Neural progenitor cell (in vitro differentiated cells): ENCODE results near the gene LGR4. TPM values are rescaled to one million over a fixed set of nuclear protein-coding genes. Genes with fewer than 3 reads are reported as not detected.
"Not testable (repeated sequence)": the region's sequence is repeated elsewhere in the genome, so short reads cannot be mapped to it uniquely, and the experiment has no call there.

Experiments used
- DNase-seq: peaks from one replicate; pipeline ENCODE4 v3.0.0-alpha.2; 2016; ENCODE audit warnings: low spot score
- H2AFZ ChIP-seq: fragments of 200-600 bp; sonication (generic); replicated peaks from 2 replicates; pipeline ENCODE4 v1.6.1; 2016; ENCODE audit warnings: antibody characterized with exemption
- H3F3A ChIP-seq: fragments of 200-600 bp; sonication (generic); 2 replicates; pipeline ENCODE4 v1.6.1; 2016; ENCODE audit warnings: antibody characterized with exemption, low read depth
- H3K27ac ChIP-seq: fragments of 200-600 bp; sonication (generic); 2 replicates; pipeline ENCODE4 v1.5.1; 2016; ENCODE audit warnings: mild to moderate bottlenecking
- H3K27me3 ChIP-seq: fragments of 200-600 bp; sonication (generic); 2 replicates; pipeline ENCODE4 v1.6.1; 2016; ENCODE audit warnings: mild to moderate bottlenecking, moderate library complexity
- H3K36me3 ChIP-seq: fragments of 200-600 bp; sonication (generic); 2 replicates; pipeline ENCODE4 v1.5.1; 2016
- H3K4me1 ChIP-seq: fragments of 200-600 bp; sonication (generic); 2 replicates; pipeline ENCODE4 v1.6.1; 2016; ENCODE audit warnings: mixed run types
- H3K4me2 ChIP-seq: fragments of 200-600 bp; sonication (generic); 2 replicates; pipeline ENCODE4 v1.6.1; 2016
- H3K4me3 ChIP-seq: fragments of 200-600 bp; sonication (generic); 2 replicates; pipeline ENCODE4 v1.5.1; 2016
- H3K79me2 ChIP-seq: fragments of 200-600 bp; sonication (generic); 2 replicates; pipeline ENCODE4 v1.6.1; 2016; ENCODE audit warnings: low read depth
- H3K9ac ChIP-seq: fragments of 200-600 bp; sonication (generic); 2 replicates; pipeline ENCODE4 v1.6.1; 2016
- H3K9me3 ChIP-seq: fragments of 200-600 bp; sonication (generic); 2 replicates; pipeline ENCODE4 v1.5.1; 2016; ENCODE audit warnings: low read depth
- H4K20me1 ChIP-seq: fragments of 200-600 bp; sonication (generic); 2 replicates; pipeline ENCODE4 v1.6.1; 2016; ENCODE audit warnings: low read depth
- H3K27ac Mint-ChIP-seq: 3 replicates; pipeline ENCODE4 v1.8.0; 2021; ENCODE audit warnings: mixed read lengths
- H3K27me3 Mint-ChIP-seq: 2 replicates; pipeline ENCODE4 v1.8.0; 2022; ENCODE audit warnings: low read depth, mild to moderate bottlenecking, inconsistent platforms, moderate library complexity, mixed read lengths; ENCODE audit not compliant: insufficient read depth
- H3K36me3 Mint-ChIP-seq: 3 replicates; pipeline ENCODE4 v1.8.0; 2021; ENCODE audit warnings: mixed read lengths
- H3K4me1 Mint-ChIP-seq: 3 replicates; pipeline ENCODE4 v1.8.0; 2021; ENCODE audit warnings: mixed read lengths
- H3K4me3 Mint-ChIP-seq: 3 replicates; pipeline ENCODE4 v1.8.0; 2021; ENCODE audit warnings: mild to moderate bottlenecking, moderate library complexity, mixed read lengths
- H3K9me3 Mint-ChIP-seq: 3 replicates; pipeline ENCODE4 v1.8.0; 2020; ENCODE audit warnings: mixed read lengths
- EZH2 ChIP-seq: fragments of 200-600 bp; sonication (generic); IDR thresholded peaks from 2 replicates; pipeline ENCODE4 v1.6.1; 2017; ENCODE audit warnings: antibody characterized with exemption, mild to moderate bottlenecking, moderate library complexity
- EZH2phosphoT487 ChIP-seq: fragments of 200-600 bp; sonication (generic); IDR thresholded peaks from 2 replicates; pipeline ENCODE4 v1.6.1; 2017; ENCODE audit warnings: antibody characterized with exemption
- total RNA-seq: library from RNA; depleted of rRNA; stranded (reverse); fragments of >200 nt; gene quantifications from 2 replicates; pipeline ENCODE4 v1.2.3, GENCODE V29; 2015; ENCODE audit warnings: low replicate concordance
- TF ChIP-seq, protein P1 (sequence below): fragments of 200-600 bp; sonication (generic); IDR thresholded peaks from 2 replicates; pipeline ENCODE4 v1.5.1; 2017; ENCODE audit warnings: antibody characterized with exemption, mild to moderate bottlenecking

Gene LGR4
- total RNA-seq, 1 donor from 2014 or later = 274 TPM

DNA sequence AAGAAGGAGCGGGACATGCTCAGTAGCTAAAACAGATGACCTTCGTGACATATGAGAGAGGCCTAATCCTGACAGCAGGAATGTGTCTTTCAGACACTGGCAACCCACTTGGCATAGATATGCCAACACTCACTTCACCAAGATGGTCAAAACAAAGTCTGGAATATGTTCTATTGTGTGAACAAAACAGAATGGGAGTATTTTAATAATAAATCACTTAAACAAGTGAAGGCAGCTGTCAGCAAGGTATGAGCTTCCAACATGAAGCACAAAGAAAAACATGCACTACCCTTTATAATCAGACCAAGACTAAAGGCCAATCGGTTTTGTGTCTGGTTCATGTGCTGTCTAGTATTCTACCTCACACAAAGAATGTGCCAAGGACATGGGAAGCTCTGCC is 132.6 kb downstream of the LGR4 start:
- no peaks in the 10 kb centered on the region for H3K9me3 Mint-ChIP-seq
- no peaks in the 10 kb centered on the region for H3K27me3 ChIP-seq
- no peak overlapping the region for H3K27ac Mint-ChIP-seq
- H3K27ac ChIP-seq = no peak overlapping the region
- H3F3A ChIP-seq = peaks cover 9% of the 10 kb centered on the region
- no peak overlapping the region for H3K4me3 Mint-ChIP-seq
- no peaks in the 10 kb centered on the region for H3K9me3 ChIP-seq
- no peak overlapping the region for H3K4me3 ChIP-seq
- no peaks in the 10 kb centered on the region for H3K4me1 Mint-ChIP-seq
- H3K9ac ChIP-seq = no peak overlapping the region
- H3K27me3 Mint-ChIP-seq = no peaks in the 10 kb centered on the region
- no peak for DNase-seq
- H3K4me1 ChIP-seq = no peaks in the 10 kb centered on the region
- TF ChIP-seq, protein P1, sequence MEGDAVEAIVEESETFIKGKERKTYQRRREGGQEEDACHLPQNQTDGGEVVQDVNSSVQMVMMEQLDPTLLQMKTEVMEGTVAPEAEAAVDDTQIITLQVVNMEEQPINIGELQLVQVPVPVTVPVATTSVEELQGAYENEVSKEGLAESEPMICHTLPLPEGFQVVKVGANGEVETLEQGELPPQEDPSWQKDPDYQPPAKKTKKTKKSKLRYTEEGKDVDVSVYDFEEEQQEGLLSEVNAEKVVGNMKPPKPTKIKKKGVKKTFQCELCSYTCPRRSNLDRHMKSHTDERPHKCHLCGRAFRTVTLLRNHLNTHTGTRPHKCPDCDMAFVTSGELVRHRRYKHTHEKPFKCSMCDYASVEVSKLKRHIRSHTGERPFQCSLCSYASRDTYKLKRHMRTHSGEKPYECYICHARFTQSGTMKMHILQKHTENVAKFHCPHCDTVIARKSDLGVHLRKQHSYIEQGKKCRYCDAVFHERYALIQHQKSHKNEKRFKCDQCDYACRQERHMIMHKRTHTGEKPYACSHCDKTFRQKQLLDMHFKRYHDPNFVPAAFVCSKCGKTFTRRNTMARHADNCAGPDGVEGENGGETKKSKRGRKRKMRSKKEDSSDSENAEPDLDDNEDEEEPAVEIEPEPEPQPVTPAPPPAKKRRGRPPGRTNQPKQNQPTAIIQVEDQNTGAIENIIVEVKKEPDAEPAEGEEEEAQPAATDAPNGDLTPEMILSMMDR = no peak
- TF ChIP-seq EZH2phosphoT487 (no peak), EZH2 (no peak)
- H3K36me3 ChIP-seq = peaks cover 16% of the 10 kb centered on the region
- peaks cover 33% of the 10 kb centered on the region for H3K36me3 Mint-ChIP-seq
- H4K20me1 ChIP-seq = no peaks in the 10 kb centered on the region
- no peak overlapping the region for H2AFZ ChIP-seq
- no peaks in the 10 kb centered on the region for H3K79me2 ChIP-seq
- no peak overlapping the region for H3K4me2 ChIP-seq

DNA sequence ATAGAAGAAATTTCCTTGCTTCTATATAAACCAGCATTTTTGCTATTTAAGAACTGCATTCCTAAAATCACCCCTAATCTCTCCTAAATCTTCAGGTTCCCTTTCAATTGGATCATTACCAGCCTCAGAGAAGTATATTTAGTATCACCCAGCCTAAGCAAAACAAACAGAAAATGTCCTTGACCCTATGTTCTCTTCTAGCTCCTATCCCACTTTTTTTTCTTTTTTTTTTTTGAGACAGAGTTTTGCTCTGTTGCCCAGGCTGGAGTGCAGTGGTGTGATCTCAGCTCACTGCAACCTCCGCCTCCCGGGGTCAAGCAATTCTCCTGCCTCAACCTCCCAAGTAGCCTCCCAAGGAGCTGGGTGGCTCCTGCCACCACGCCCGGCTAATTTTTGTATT is 137.8 kb downstream of the LGR4 start:
- H3F3A ChIP-seq, H3K27me3 ChIP-seq, H3K36me3 ChIP-seq, H2AFZ ChIP-seq, H3K4me1 Mint-ChIP-seq, H4K20me1 ChIP-seq, H3K79me2 ChIP-seq, DNase-seq, H3K4me3 Mint-ChIP-seq, H3K4me3 ChIP-seq, H3K9me3 ChIP-seq, H3K27ac Mint-ChIP-seq, H3K4me1 ChIP-seq, H3K9ac ChIP-seq, H3K9me3 Mint-ChIP-seq, H3K27me3 Mint-ChIP-seq, H3K4me2 ChIP-seq, H3K27ac ChIP-seq: not testable (repeated sequence)
- H3K36me3 Mint-ChIP-seq = peaks cover 29% of the 10 kb centered on the region

DNA sequence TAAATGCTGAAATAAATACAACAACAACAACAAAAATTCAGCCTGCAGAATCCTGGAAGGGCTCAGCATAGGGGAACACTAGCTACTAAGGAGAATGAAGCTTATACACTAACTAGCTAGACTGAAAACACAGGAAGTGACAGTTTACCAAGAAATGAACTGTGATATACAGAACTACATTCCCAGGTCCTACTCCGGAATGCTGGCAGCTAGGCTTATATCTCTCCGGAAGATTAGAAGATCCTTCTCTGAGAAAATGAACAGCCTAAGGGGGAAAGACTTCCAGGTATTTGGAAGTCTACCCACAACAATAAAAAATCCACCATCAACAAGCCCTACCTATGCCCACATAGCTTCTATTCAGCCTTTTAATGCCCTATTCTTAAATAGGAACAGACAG is 140.6 kb downstream of the LGR4 start:
- H3K4me3 Mint-ChIP-seq = no peak overlapping the region
- Histone ChIP-seq H4K20me1 (no peaks in the 10 kb centered on the region), H3K4me3 (no peak overlapping the region), H3K9me3 (no peaks in the 10 kb centered on the region), H3K4me1 (peaks cover 10% of the 10 kb centered on the region), H3K27me3 (no peaks in the 10 kb centered on the region), H3K9ac (no peak overlapping the region), H2AFZ (no peak overlapping the region), H3F3A (no peaks in the 10 kb centered on the region), H3K79me2 (no peaks in the 10 kb centered on the region), H3K4me2 (no peak overlapping the region), H3K36me3 (no peaks in the 10 kb centered on the region), H3K27ac (no peak overlapping the region)
- H3K36me3 Mint-ChIP-seq = peaks cover 26% of the 10 kb centered on the region
- no peak for DNase-seq
- H3K4me1 Mint-ChIP-seq = no peaks in the 10 kb centered on the region
- H3K27ac Mint-ChIP-seq = no peak overlapping the region
- no peaks in the 10 kb centered on the region for H3K9me3 Mint-ChIP-seq
- TF ChIP-seq EZH2phosphoT487 = no peak
- TF ChIP-seq EZH2 = no peak
- TF ChIP-seq, protein P1 = no peak
- H3K27me3 Mint-ChIP-seq = no peaks in the 10 kb centered on the region

DNA sequence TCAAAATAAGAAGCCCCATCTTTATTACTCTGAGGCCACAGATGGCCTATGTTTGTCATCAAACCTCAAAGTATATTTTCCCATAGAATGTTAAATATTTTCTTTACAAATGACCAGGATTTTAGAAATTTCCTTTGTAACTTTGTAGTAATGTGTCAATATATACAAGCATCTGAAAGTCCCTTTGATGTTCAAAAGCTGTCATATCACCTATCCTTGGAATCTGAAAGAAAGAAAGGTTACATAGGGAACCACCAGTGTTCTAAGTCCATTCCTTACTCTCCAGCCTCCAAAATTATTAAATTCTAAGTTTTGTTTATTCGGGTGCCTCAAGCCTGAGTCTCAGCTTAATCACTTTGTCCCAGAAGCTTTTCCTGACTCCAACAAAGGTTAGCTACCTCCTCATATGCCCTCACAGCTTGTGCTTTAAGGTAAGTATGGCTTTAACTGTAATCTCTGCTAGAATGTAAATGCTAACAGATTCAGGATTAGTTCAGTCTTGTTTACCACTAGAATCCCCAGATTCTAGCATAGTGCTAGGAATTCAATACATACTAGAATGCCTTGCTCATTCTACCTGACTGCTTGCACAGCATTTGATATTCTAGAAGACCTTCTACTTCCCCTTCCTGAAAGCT is 141.8 kb downstream of the LGR4 start:
- H3K79me2 ChIP-seq = no peaks in the 10 kb centered on the region
- no peaks in the 10 kb centered on the region for H3K36me3 ChIP-seq
- H3K9me3 ChIP-seq = no peaks in the 10 kb centered on the region
- Mint-ChIP-seq H3K4me3 (no peak overlapping the region), H3K27ac (no peak overlapping the region), H3K36me3 (peaks cover 21% of the 10 kb centered on the region), H3K27me3 (no peaks in the 10 kb centered on the region), H3K9me3 (peaks cover 5% of the 10 kb centered on the region), H3K4me1 (no peaks in the 10 kb centered on the region)
- H3K4me1 ChIP-seq = peaks cover 10% of the 10 kb centered on the region
- H3F3A ChIP-seq = no peaks in the 10 kb centered on the region
- H3K9ac ChIP-seq = no peak overlapping the region
- H3K27me3 ChIP-seq = no peaks in the 10 kb centered on the region
- peak overlapping the region; percentile 25 for H3K27ac ChIP-seq
- TF ChIP-seq EZH2phosphoT487 = no peak
- TF ChIP-seq, protein P1 = no peak
- no peak for TF ChIP-seq EZH2
- no peak overlapping the region for H3K4me2 ChIP-seq
- no peaks in the 10 kb centered on the region for H4K20me1 ChIP-seq
- H2AFZ ChIP-seq = no peak overlapping the region
- no peak overlapping the region for H3K4me3 ChIP-seq
- no peak for DNase-seq
